DMS 273 (cell line): ENCODE results near the gene COX15.
"Not testable (repeated sequence)": the region's sequence is repeated elsewhere in the genome, so short reads cannot be mapped to it uniquely, and the experiment has no call there.

Source experiments
- DNase-seq: peaks from one replicate; lab custom pipeline; 2025; ENCODE audit not compliant: unreplicated experiment; lab: John Stamatoyannopoulos, UW

The COX15 gene

GRCh38 chr10:99732033-99732842 lies at the start of gene COX15, which contains the start of gene CUTC:
Gene COX15 (minus strand): TSS chr10:99732127. CDS start chr10:99732049, 78 bp downstream.
Gene CUTC (plus strand): TSS chr10:99732234. CDS start chr10:99732349, 115 bp downstream.
- DNase-seq: peak; percentile 98

- no peak for DNase-seq
These were observed 47.4 kb upstream of the COX15 start for GRCh38 chr10:99779335-99779734.

- no peak for DNase-seq
These were observed 46.2 kb upstream of the COX15 start for GRCh38 chr10:99777918-99778714.

- no peak for DNase-seq
These were observed 43.9 kb upstream of the COX15 start for GRCh38 chr10:99775850-99776249.

GRCh38 chr10:99770408-99771045 lies 38.6 kb upstream of the COX15 start:
- no peak for DNase-seq

- no peak for DNase-seq
These were observed 37.8 kb upstream of the COX15 start for GRCh38 chr10:99769706-99770105.

- no peak for DNase-seq
These were observed 36.6 kb upstream of the COX15 start for GRCh38 chr10:99768556-99768955.

- no peak for DNase-seq
These were observed 36.0 kb upstream of the COX15 start for GRCh38 chr10:99767901-99768300.

- no peak for DNase-seq
These were observed 34.4 kb upstream of the COX15 start for GRCh38 chr10:99766302-99766681.

- no peak for DNase-seq
These were observed 33.9 kb upstream of the COX15 start for GRCh38 chr10:99765672-99766301.

GRCh38 chr10:99761365-99761764 lies 29.4 kb upstream of the COX15 start:
- peak; percentile 32 for DNase-seq

- no peak for DNase-seq
These were observed 28.4 kb upstream of the COX15 start for GRCh38 chr10:99760321-99760720.

- no peak for DNase-seq
These were observed 26.4 kb upstream of the COX15 start for GRCh38 chr10:99758211-99758891.

GRCh38 chr10:99756159-99756558 lies 24.2 kb upstream of the COX15 start:
- DNase-seq: no peak

- DNase-seq: no peak
These were observed 22.7 kb upstream of the COX15 start for GRCh38 chr10:99754670-99755069.

GRCh38 chr10:99750641-99751040 lies 18.7 kb upstream of the COX15 start:
- DNase-seq: no peak

- no peak for DNase-seq
These were observed 17.0 kb upstream of the COX15 start for GRCh38 chr10:99748823-99749451.

- not testable (repeated sequence) for DNase-seq
These were observed 14.2 kb upstream of the COX15 start for GRCh38 chr10:99746166-99746565.

- DNase-seq: no peak
These were observed 11.9 kb upstream of the COX15 start for GRCh38 chr10:99743841-99744240.

GRCh38 chr10:99742701-99743100 lies 10.8 kb upstream of the COX15 start:
- no peak for DNase-seq
